HG02938 (cell line): Measurements from ENCODE around the gene EVC.

Source experiments
- ATAC-seq: cut with Tn5 transposase; IDR thresholded peaks from one replicate; pipeline ENCODE4 v1.9.1; 2021; ENCODE audit warnings: mild to moderate bottlenecking, moderate library complexity; ENCODE audit not compliant: unreplicated experiment

EVC gene

DNA sequence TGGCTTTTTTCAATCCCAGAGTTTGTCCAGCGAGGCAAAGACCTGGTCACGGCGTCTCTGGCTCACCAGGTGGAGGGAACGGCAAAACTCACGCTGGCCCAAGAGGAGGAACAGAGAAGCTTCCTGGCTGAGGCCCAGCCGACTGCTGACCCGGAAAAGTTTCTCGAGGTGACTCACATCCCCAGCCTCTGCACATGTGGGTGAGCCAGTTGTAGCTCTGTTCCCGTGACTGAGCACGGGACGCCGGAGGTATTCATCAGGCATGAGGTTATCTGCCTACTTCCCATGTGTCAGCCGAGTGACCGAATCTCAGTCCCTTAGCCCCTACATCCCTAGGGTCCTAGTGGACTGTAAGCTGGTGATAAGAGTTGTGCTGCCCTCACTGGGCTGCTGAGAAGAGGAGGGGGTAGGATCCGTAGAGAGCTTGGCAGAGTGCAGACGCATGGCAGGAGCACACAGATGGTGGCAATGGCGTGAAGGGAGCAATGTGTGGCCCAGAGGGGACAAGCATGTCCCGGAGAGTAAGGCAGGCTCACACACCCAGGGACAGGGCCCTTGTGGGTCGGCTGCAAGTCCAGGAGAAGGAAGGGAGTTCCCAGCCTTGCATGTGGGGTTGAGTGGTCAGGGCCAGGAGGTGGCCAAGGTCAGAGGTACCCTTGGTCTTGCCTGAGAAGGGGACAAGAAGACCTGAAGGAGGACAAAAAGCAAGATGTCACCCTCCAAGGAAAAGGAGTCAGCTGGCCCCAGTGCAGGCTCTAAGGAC is 42.9 kb downstream of the EVC start:
- no peak for ATAC-seq

DNA sequence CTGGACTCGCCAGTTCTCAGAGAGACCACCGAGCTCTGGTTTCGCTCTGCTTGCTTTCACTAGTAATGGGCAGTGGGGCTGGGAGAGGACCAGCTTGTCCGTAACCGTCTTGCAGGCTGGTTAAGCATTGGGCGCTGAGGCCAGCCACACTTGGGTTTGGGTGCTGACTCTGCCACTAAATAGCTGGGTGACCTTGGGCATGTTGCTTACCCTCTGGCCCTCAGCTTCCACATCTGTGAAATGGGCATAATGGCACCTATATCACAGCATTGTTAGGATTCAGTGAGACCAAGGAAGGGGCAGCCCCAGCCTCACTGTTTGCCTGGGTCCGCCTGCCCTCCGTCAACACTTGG is 43.5 kb downstream of the EVC start:
- ATAC-seq: no peak

DNA sequence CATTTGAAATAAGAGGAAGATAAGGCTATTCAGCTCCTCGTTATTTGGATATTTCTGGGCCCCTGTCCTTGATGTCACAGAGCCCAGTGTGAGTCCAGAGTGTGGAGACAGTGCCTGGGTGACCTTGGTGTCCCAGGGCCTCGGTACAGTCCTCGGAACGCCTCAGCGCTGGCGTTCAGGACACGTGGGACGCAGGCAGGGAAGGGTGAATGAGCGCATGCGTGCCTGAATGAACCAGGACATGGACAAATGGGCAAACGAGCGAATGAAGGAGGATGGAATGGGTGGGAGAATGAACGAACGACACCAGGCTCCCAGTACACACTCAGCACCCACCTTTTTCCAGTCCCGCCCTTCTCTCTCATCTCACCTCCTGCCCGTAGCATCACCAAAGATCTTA is 44.2 kb downstream of the EVC start:
- ATAC-seq: no peak

DNA sequence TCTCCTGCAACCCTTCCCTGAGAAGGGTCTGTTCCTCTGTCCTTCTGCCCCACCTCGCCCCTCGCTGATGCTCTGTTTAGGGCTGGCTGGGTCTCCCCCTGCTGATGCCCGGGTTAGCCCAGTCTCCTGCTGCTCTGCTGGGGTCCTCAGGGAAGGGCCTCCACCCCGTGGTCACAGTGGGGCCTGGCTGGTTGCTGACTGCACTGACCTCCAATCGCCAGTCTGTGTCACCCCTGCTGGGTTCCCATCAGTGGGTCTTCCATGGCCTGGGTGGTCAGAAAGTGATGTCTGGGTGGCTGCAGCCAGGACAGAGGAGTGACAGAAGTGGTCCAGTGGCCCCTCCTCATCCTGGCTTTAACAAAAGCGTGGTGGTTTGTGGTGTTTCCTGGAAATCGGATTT is 44.7 kb downstream of the EVC start:
- no peak for ATAC-seq

DNA sequence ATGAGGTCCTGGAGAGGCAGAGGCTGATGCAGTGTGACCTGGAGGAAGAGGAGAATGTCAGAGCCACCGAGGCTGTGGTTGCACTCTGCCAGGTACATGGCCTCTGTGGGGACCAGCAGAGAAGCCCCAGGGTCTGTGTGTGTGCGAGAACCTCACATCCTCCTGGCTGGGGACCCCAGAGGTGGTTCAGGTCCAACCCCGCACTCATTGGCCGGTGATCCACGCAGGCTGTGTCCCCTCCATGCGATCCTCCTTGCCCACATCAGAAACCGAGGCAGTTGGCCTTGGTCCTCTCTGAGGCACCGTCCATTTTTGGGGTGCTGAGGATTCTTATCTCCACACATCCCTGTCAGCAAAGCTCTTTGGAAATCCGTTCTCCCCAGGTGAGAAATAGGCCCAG is 45.3 kb downstream of the EVC start:
- no peak for ATAC-seq

DNA sequence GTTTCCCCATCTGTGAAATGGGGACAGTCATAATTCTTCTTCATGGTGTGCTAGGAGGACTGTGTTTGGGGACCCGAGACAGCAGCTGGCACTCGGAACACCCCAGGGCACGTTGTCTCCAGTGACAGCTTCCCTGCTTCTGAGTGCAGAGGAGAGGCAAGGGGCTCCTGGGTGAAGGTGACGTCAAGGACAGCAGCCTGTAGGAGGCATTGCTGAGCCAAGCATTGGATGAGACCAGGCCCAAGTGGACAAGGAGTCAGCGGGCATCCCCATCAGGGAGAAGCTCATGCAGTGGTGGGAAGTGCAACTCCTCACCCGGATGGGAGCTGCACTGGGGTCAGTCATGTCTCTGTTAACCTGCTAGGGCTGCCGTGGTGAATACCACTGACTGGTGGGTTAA is 46.1 kb downstream of the EVC start:
- ATAC-seq: no peak

DNA sequence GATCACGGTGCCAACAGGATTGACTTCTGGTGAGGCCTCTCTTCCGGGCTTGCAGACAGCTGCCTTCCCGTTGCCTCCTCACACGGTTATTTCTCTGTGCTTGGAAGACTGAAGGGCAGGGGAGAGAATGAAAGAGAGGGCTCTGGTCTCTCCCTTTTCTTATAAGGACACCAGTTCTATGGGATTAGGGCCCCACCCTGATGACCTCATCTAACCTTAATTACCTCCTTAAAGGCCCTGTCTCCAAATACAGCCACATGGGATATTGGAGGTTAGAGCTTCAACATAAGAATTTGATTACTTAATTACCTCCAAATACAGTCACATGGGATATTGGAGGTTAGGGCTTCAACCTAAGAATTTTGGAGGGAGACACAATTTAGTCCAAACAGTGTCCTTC is 46.5 kb downstream of the EVC start:
- ATAC-seq: no peak

DNA sequence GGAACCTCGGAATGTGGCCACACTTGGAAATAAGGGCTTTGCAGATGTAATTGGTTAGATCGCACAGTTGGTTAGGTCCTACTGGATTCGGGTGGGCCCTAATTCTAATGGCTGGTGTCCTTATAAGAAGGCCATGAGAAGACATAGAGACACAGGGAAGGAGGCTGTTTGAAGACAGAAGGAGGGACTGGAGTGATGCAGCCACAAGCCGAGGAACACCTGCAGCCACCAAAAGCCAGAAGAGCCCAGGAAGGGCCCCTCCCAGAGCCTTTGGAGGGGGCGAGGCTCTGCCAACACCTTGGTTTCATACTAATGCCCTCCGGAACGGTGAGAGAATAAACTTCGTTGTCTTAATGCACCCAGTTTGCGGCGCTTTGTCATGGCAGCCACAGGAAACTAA is 47.0 kb downstream of the EVC start:
- ATAC-seq: no peak

DNA sequence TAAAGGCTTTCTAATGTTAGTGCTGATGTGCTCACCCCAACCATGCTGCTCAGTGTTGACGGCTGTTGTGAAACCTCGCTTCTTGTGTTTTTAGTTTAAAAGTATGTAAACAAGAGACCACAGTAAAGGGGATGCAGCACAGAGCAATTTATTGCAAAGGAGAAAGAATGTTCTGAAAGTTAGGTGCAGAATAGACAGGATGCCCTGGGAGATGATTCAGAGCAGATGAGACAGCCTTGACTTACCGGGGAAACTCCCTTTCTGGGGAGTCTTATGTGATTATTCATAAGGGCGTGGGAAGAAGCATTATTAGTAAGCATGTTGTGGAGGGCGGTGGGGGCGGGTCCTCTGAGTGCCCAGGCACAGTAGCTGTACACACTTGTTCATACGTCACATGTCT is 47.7 kb downstream of the EVC start:
- no peak for ATAC-seq

DNA sequence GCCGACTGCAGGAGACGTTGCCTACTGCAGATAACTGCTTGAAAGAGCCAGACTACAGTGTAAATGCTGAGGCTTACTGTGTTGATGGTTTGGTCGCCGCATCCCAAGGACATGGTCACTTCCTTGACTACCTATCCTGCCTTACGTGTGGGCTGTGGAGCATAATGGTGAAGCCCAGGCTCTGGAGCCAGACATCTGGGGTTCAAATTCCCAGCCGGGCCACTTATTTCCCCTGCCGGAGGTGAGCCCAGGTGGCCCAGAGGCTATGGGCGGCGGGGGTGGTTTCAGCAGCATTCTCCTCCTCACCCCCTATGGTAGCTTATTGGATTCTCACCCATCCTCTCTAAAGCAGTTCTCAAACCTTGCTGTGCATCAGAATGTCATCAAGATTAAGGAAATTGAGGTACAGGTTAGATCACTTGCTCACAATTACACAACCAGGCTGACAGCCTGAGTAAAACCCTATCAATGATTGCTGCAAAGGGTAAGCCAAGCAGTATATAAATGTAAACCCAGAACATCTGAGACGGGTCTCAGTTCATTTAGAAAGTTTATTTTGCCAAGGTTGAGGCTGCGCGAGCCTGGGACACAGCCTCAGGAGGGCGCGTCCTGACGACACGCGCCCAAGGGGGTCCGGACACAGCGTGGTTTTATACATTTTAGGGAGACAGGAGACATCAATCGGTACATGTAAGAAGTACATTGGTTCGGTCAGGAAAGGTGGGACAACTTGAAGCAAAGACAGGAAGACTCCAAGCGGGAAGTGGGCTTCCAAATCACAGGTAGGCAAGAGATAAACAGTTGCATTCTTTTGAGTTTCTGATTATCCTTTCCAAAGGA is 48.5 kb downstream of the EVC start:
- no peak for ATAC-seq

DNA sequence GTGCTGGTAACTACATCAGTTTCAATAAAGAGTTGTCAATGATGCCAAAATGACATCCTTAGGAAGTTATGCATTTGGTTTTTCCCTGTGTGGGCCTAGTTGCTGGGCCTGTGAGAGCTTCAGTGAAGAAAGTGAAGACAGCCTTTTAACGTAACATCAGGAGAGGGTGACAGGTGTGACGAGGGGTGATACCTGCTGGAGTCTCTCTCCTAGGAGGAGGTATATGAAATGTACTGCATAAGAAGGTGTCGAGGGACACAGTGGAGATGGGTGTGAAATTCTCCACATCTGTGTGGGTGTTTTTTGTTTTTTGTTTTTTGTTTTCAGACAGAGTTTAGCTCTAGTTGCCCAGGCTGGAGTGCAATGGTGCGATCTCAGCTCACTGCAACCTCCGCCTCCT is 49.2 kb downstream of the EVC start:
- ATAC-seq: no peak

DNA sequence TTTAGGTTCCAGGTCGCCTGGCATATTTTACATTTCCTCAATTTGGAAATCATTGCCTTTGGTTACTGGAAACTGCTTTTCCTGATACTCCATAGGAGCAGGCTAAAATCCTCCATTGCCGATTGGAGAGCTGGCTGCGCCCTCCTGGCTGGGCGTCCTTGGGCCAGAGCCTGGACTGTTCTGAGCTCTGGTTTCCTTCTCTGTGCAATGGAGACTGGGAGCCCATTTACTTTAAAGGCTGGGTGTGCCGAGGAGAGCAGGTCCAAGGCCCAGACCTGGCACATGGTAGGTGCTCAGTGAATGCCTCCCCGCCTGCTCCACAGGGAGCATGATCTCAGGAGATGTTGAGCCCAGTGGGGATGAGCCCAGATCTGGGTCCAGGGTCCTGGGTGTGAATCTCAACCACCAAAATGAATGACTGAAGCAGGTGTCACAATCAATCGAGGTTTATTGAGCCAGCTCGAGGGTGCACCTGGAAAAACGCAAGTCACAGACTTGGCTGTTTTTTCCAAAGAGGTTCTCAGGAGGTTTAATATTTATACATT is 50.0 kb downstream of the EVC start:
- no peak for ATAC-seq

DNA sequence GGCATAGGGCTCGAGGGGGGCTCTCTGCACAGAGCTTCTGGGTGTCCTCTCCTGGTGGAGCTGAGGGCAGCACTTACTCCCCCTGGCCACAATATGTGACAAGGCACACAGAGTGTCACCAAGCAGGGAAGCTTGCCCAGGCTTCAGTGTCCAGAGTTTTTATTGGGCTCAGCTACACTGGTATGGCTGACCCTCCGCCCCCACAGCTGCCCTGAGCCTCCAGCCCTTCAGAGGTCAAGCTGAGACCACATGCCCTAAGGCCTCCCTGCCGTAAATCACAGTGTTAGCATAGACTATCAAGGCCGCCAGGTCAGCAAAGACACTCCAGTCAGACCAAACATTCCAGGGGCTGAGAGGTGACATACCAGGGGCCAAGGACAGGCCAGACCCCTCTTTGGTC is 59.0 kb downstream of the EVC start:
- ATAC-seq: no peak

DNA sequence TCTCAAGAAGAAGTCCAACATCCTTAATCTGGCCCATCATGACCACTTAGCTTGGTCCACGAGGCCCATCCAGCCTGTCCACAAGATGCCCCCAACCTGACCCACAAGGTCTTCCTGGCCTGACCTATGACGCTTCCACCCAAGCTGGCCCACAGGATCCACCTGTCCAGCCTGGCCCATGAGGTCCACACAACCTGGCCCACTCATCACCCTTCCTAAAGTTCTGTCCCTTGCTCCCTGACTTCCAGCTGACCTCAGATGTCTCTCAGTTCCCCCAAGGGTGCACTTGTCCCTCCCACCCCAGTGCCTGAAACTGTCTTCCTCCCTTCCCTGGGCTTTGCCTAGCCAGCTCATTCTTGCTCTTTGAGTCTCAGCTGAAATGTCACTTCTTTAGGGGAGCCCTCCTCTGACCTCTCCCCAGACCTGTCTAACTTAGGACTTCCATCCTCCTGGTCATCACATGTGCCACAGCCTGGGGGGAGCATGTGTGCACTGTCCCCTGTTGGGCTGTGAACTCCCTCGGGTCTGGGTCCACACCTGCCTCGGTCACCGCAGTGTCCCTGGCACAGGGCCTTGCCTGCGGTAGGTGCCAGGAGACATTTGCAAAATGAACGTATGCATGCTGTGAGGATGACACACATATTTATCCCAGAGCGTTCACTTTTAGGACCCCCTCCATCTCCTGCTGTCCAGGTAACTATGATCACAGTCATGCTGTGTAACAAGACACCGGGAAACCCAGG is 61.7 kb downstream of the EVC start:
- ATAC-seq: no peak

DNA sequence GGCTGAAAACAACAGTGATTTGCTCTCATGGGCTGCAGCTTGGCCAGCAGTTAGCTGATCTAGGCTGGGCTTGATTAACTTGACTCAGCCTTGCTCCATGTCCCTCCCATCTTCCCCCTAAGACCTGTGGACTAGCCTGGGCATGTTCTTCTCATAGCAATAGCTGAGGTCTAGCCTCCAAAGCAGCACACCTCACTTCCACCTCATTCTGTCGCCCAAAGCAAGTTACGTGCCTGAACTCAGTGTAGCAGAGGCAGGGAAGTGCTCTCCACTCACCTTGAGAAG is 62.2 kb downstream of the EVC start:
- ATAC-seq: no peak

DNA sequence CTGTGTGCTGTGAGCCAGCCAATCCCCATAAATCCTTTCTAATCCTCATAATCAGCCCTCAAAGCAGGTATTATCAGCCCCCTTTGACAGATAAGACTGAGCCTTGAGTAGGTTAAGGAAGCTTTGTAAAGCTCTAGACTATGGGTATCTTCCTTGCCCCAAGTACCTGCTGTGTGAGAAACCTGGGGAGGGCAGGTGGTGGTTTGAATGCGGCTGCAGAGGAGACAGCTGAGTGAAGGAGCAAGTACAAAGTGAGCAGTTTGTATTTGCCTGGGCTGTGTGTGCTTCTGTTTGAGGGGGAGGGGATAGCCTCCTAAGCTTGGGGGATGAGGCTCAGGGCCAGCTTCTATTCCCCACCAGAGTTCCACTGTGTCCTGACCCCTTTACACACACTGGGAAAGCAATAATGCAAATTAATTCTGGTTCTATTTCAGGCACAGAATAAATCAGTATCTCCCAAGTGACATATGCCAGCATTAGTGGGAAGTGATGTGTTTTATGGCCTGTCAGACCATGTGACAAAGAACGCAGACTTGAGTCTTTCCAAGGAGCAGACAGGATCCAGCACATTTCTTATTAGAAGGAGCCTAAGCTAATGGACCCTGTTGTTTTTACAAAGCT is 63.5 kb downstream of the EVC start:
- ATAC-seq: no peak

DNA sequence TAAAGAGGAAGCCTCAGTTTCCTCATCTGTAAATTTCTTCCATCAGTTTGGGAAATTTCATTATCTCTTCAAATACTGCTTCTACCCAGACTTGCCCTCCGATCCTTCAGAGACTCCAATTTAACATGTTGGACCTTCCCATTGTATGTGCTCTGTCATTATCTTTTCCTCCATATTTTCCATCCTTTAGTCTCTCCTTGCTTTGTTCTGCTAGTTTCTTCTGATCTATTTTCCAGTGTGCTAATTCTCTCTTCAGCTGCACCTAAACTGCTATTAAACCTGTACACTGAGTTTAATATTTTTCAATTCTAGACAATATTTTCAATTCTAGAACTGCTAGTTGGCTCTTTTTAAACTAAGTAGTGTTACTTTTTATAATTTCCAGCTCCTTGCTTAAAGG is 65.5 kb downstream of the EVC start:
- ATAC-seq: no peak

DNA sequence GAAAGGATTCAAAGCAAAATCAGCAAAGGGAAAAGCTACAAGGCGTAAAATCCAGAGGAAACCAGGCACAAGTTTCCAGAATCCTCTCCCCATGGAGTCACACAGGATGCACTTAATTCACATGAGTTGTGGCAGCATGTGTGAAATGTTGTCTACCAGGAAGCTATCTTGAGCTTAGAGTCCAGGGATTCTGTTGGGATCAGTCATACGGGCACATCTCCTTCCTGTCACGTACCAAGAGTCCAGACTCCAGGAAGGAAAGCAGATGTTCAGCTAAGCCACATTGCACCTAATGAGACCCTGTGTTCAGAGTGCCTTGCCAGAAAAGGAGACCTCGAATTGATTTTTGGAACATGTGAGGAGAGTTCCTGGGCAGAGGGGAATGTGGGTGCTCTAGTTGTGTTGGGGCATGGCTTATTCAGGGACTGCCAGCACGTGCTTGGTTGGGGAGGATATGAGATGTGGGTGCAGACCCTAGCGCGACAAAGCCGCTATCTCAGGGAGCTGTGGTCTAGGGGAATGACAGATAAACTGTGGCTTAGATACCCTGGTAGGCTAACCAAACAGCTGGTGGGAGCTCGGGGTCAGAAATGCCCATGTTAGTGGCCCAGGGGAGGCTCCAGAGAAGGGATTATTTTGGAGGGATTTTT is 70.0 kb downstream of the EVC start:
- ATAC-seq: no peak

DNA sequence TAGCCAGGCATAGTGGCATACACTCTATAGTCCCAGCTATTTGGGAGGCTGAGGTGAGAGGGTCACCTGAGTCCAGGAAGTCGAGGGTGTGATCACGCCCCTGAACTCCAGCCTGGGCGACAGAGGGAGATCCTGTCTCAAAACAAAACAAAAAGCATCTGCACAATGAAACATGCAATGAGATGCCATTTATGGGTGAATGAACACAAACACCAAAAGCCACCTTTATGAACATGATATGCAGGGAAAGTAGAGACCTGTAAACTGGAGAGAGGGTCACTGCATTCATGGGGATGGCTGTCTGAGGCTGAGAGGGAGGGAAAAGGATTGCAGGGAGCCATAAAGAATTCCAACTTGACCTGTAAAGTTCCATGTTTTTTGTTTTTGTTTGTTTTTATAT is 70.7 kb downstream of the EVC start:
- ATAC-seq: no peak

DNA sequence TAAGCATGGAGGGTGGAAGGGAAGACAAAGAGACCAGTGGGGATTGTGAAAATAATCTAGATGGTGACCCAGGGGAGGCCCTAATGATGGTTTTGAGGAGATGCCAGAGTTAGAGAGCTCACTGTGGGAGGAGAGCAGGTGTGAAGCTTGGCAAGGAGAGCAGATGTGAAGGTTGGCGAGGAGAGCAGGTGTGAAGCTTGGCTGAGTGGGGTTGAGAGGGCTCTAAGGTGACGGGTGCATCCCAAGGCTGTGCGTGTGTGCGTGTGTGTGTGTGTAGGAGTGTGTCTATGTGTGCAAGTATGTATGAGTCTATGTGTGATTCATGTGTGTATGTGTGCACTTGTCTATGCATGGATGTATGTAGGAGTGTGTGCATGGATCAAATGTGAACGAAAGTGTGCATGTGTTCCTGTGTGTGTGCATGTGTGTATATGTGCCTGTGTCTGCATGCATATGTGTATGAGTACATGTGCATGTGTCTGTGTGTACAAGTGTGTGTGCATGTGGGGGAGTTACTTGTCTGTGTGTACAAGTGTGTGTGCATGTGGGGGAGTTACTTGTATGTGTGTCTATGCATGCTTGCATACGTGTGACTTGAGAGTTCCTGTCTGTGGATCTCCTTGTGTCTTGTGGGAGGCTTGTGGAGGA is 72.0 kb downstream of the EVC start:
- no peak for ATAC-seq
